Mucosa of rectum (tissue), 2 donors: ENCODE measurements around the gene FAM20C.
A peak's percentile ranks its signal among the peaks of the same experiment; 100 is the strongest.
"Not testable (repeated sequence)": the region's sequence is repeated elsewhere in the genome, so short reads cannot be mapped to it uniquely, and the experiment has no call there.

Experiments used
- H3K27ac ChIP-seq, 2 donors: one replicate each; pipeline ENCODE4 v1.7.0; 2013; ENCODE audit warnings: inconsistent platforms in 2 of 2, low read depth in 2 of 2, low read length in 2 of 2
- H3K27me3 ChIP-seq, 2 donors: one replicate each; pipeline ENCODE4 v1.7.0; 2013; ENCODE audit warnings: low read length in 2 of 2; ENCODE audit not compliant: control insufficient read depth in 2 of 2, insufficient read depth in 2 of 2
- H3K36me3 ChIP-seq, 2 donors: one replicate each; pipeline ENCODE4 v1.7.0; 2013; ENCODE audit warnings: low read length in 2 of 2; ENCODE audit not compliant: control insufficient read depth in 2 of 2, insufficient read depth in 2 of 2
- H3K4me1 ChIP-seq, 2 donors: one replicate each; pipeline ENCODE4 v1.7.0; 2013; ENCODE audit warnings: low read length in 2 of 2, mild to moderate bottlenecking in 1 of 2; ENCODE audit not compliant: control insufficient read depth in 2 of 2, insufficient read depth in 2 of 2
- H3K4me3 ChIP-seq, 2 donors: one replicate each; pipeline ENCODE4 v1.7.0; 2013; ENCODE audit warnings: low read length in 2 of 2
- H3K9ac ChIP-seq, 2 donors: one replicate each; pipeline ENCODE4 v1.7.0; 2013; ENCODE audit warnings: low read length in 2 of 2, low read depth in 1 of 2, mild to moderate bottlenecking in 1 of 2
- H3K9me3 ChIP-seq, 2 donors: one replicate each; pipeline ENCODE4 v1.7.0; 2013; ENCODE audit warnings: low read length in 2 of 2; ENCODE audit not compliant: control insufficient read depth in 2 of 2
- donor health status: healthy.
- donor health status: Normal muscosa, but diverticular disease.

Gene FAM20C

GRCh38 chr7:234051-234707 lies 41.8 kb downstream of the FAM20C start:
- Histone ChIP-seq H3K36me3 (peaks cover 0 to 3% of the 10 kb centered on the region in 2 donors), H3K9ac (peak overlapping the region in 1 of 2 donors; percentile 38), H3K27ac (peak overlapping the region; percentile 72 to 86), H3K27me3 (no peaks in the 10 kb centered on the region), H3K4me3 (peak overlapping the region in 1 of 2 donors; percentile 10), H3K4me1 (peaks cover 24 to 28% of the 10 kb centered on the region in 2 donors), H3K9me3 (no peaks in the 10 kb centered on the region)

- H3K4me3 ChIP-seq: peak overlapping the region in 1 of 2 donors; percentile 10
These were observed 42.6 kb downstream of the FAM20C start for GRCh38 chr7:234708-235553.

GRCh38 chr7:235576-236395 lies 43.4 kb downstream of the FAM20C start:
- Histone ChIP-seq H3K27me3 (no peaks in the 10 kb centered on the region), H3K27ac (peak overlapping the region in 1 of 2 donors; percentile 86), H3K9me3 (no peaks in the 10 kb centered on the region), H3K4me3 (no peak overlapping the region), H3K9ac (no peak overlapping the region), H3K4me1 (peaks cover 24 to 28% of the 10 kb centered on the region in 2 donors), H3K36me3 (peaks cover 0 to 3% of the 10 kb centered on the region in 2 donors)

More at GRCh38 chr7:234708-235553, 42.6 kb downstream of the FAM20C start:
- H3K36me3 ChIP-seq: peaks cover 0 to 3% of the 10 kb centered on the region in 2 donors
- peak overlapping the region in 1 of 2 donors; percentile 38 for H3K9ac ChIP-seq
- peak overlapping the region; percentile 72 to 86 for H3K27ac ChIP-seq
- peaks cover 24 to 28% of the 10 kb centered on the region in 2 donors for H3K4me1 ChIP-seq
- H3K27me3 ChIP-seq: no peaks in the 10 kb centered on the region
- H3K9me3 ChIP-seq: no peaks in the 10 kb centered on the region

- H3K4me1 ChIP-seq: peaks cover 24 to 28% of the 10 kb centered on the region in 2 donors
These were observed 44.6 kb downstream of the FAM20C start for GRCh38 chr7:236967-237366.

GRCh38 chr7:237385-237784 lies 45.0 kb downstream of the FAM20C start:
- H3K27ac ChIP-seq: no peak overlapping the region
- H3K4me3 ChIP-seq: no peak overlapping the region
- no peaks in the 10 kb centered on the region for H3K9me3 ChIP-seq
- no peaks in the 10 kb centered on the region for H3K27me3 ChIP-seq
- no peak overlapping the region for H3K9ac ChIP-seq
- H3K4me1 ChIP-seq: peaks cover 24 to 25% of the 10 kb centered on the region in 2 donors
- H3K36me3 ChIP-seq: peaks cover 0 to 3% of the 10 kb centered on the region in 2 donors

More at GRCh38 chr7:236967-237366, 44.6 kb downstream of the FAM20C start:
- Histone ChIP-seq H3K4me3 (no peak overlapping the region), H3K9ac (no peak overlapping the region), H3K36me3 (peaks cover 0 to 3% of the 10 kb centered on the region in 2 donors), H3K27ac (no peak overlapping the region), H3K9me3 (no peaks in the 10 kb centered on the region), H3K27me3 (no peaks in the 10 kb centered on the region)

GRCh38 chr7:240146-240676 lies 47.8 kb downstream of the FAM20C start:
- H3K36me3 ChIP-seq: no peaks in the 10 kb centered on the region
- no peaks in the 10 kb centered on the region for H3K9me3 ChIP-seq
- no peaks in the 10 kb centered on the region for H3K27me3 ChIP-seq
- no peak overlapping the region for H3K9ac ChIP-seq
- no peak overlapping the region for H3K4me3 ChIP-seq
- peaks cover 4 to 7% of the 10 kb centered on the region in 2 donors for H3K4me1 ChIP-seq
- no peak overlapping the region for H3K27ac ChIP-seq

- Histone ChIP-seq H3K27ac (no peak overlapping the region), H3K9me3 (no peaks in the 10 kb centered on the region), H3K27me3 (no peaks in the 10 kb centered on the region), H3K36me3 (no peaks in the 10 kb centered on the region), H3K4me1 (no peaks in the 10 kb centered on the region), H3K4me3 (no peak overlapping the region), H3K9ac (no peak overlapping the region)
These were observed 48.6 kb downstream of the FAM20C start for GRCh38 chr7:240887-241421.

- no peaks in the 10 kb centered on the region for H3K9me3 ChIP-seq
- H3K4me1 ChIP-seq: no peaks in the 10 kb centered on the region
- H3K4me3 ChIP-seq: no peak overlapping the region
- no peak overlapping the region for H3K9ac ChIP-seq
- no peaks in the 10 kb centered on the region for H3K27me3 ChIP-seq
- H3K27ac ChIP-seq: no peak overlapping the region
- no peaks in the 10 kb centered on the region for H3K36me3 ChIP-seq
These were observed 49.1 kb downstream of the FAM20C start for GRCh38 chr7:241513-241912.

GRCh38 chr7:242826-243579 lies 50.6 kb downstream of the FAM20C start:
- not testable (repeated sequence) for H3K4me3 ChIP-seq, H3K36me3 ChIP-seq, H3K27me3 ChIP-seq, H3K9ac ChIP-seq, H3K27ac ChIP-seq, H3K9me3 ChIP-seq, H3K4me1 ChIP-seq
